Suprapubic skin (tissue), 3 donors: ENCODE measurements around the gene SDF2.

Source experiments
- CTCF ChIP-seq, 2 donors: fragments of 200-600 bp in 1 of 2; fragments of 450-650 bp in 1 of 2; sonication (generic) in 1 of 2; IDR thresholded peaks; one replicate each; pipeline ENCODE4 v1.5.1; 2016 to 2019; ENCODE audit warnings: antibody characterized with exemption in 2 of 2, mild to moderate bottlenecking in 1 of 2, moderate library complexity in 1 of 2
- EP300 ChIP-seq: sonication (generic); formaldehyde crosslinking; IDR thresholded peaks from one replicate; pipeline ENCODE4 v1.6.1; 2017; ENCODE audit warnings: antibody characterized with exemption
- POLR2A ChIP-seq, 2 donors: fragments of 450-650 bp; IDR thresholded peaks; one replicate each; pipeline ENCODE4 v1.6.1; 2017; ENCODE audit warnings: antibody characterized with exemption in 2 of 2, mild to moderate bottlenecking in 2 of 2, moderate library complexity in 2 of 2

GRCh38 chr17:28710861-28711722 lies 49.4 kb upstream of the SDF2 start:
- TF ChIP-seq CTCF (IDR thresholded peaks at IDR 0.05), result no peak
- no peak for TF ChIP-seq EP300
- TF ChIP-seq POLR2A (IDR thresholded peaks at IDR 0.05), result peak in 1 of 2 donors; percentile 29
